HG03095 (cell line): Measurements from ENCODE around the gene TLX3.
"Not testable (repeated sequence)": the region's sequence is repeated elsewhere in the genome, so short reads cannot be mapped to it uniquely, and the experiment has no call there.

Source experiments
- ATAC-seq: cut with Tn5 transposase; IDR thresholded peaks from one replicate; pipeline ENCODE4 v1.9.1; 2021; ENCODE audit warnings: moderate library complexity; ENCODE audit not compliant: unreplicated experiment

TLX3 gene

DNA sequence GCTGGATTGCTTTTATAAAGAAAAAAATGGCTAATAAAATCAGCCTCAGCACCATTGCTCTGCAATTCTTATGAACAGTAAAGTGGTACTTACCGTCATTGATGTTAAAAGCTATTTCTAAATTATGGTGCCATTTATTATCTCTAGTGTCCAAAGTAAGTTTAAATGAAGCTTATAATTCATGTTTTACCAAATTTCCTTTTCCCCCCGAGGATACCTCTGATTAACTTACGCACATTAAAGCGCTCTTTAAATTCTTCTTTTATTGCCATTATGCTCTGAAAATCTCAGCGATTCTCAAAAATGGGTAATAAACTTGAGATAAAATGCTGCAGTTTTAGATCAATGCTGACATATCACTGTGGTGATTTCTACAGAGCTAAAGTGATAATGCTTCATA is 13.5 kb downstream of the TLX3 start:
- no peak for ATAC-seq

DNA sequence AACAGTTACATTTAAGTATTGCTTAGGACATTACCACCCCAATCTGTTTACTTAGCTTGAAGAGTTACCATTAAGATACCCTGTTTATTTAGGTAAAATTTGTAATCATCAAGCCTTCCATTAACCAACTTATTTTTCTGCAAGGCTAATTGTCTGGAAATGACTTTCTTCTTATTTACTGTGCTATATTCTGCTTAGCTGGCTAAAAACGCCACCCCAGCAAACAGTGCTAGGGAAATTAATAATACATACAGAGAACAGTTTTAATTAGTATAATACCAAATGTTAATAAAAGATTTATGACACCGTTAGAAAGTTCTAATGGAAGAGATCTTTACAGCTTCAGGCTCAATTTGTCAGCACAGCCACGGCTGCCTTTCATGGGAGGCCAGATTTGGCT is 14.0 kb downstream of the TLX3 start:
- no peak for ATAC-seq

DNA sequence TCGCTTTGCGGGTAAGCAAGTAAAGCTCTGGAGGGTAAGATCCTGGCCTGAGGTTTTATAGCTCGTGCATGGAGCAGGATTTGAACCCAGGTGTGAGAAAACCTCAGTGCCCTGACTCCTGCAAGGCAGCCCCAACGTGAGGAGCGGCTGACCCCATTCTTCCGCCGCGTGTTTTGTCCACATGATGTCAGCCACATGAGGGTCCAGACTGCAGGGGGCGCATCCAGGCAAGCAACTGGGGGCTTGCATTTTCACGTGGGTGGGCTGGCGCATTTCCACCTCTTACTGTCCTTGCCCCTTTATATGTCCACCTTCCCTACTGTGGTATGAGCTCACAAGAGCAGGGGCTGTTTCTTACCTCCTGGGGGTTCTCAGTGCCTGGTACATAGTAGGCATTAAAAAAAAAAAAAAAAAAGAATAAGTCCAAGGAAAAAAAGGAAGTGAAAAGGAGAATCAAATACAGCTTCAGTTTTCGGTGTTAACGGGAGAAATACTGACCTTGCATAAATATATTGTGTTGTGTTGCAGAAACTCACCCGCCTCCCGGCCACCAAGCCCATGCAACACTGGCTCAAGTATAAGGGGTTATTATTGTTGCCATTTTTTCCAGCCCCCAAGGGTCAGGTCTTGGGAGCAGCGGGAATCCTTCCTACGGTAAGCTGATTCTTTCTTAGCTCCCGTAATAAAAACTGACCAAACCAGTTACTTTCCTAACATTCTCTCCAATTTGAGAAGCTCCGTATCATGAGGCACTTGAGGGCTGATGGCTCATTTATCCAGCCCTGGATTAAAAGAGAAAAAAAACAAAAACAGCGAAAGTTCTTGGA is 15.0 kb downstream of the TLX3 start:
- no peak for ATAC-seq

DNA sequence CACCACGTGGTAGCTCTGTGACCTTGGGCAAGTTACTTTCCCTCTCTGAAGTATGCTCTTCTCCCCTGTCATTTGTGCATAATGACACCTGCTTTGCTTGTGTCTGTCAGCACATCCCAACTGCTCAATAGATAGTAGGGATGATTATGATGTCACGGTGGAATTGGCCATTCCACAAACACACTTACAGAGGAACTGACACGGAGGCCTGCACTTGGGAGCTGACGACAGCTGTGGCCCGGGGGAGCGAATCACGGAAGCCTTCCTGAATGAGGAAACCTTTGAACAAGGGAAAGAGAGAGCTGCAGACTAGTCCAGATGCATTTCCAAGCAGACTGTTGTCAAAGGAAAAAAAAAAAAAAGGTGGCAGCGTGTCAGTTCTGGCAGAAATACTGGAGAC is 21.0 kb downstream of the TLX3 start:
- ATAC-seq: no peak

DNA sequence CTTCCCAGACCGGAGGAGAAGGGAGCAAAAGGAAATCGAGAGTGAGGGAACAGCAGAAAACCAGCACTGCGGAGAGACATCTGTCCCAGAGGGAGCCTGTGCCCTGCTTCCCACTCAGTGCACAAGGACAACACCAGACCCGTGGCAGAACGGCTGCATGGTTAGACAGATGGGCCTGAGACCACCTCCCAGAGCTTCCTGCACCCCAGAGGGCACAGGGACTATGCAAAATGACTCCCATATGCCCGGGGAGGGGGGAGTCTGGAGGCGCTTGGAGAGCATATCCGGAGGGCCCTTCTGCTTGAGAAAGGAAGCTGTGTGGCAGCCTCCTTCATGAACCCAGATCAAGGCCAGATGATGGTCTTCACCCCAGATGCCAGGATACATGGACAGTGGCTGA is 26.6 kb downstream of the TLX3 start:
- no peak for ATAC-seq

DNA sequence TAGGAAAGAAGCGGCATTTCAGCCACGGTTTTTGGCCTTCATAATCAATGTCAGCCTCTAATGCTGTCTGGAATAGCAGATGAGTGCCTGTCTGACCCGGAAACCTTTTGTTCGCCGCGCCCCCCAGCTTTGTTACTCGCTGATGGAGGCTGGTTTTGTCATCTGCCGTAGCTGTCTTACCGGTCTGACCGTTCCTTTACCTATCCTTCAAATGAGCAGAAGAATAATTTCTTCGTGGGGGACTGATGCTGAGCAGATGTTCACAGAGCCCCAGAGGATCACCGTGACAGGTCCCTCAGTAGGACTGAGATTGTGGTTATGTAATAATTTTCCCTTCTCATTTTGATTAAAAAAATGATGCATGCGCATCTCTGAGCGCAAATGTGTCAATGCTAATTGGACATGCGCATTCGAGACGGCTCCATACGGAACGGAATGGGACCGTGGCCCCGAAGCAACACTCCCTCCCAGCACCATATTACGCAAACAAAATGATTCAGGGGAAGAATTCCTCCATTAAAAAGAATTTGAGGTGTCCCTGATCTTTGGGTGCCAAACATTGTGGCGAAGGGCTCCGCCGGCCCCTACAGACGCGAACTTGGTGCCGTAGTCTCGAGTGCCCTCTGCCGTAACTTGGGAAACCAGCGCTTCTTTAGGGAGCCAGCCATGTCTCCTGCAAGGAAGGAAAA is 27.6 kb downstream of the TLX3 start:
- no peak for ATAC-seq

DNA sequence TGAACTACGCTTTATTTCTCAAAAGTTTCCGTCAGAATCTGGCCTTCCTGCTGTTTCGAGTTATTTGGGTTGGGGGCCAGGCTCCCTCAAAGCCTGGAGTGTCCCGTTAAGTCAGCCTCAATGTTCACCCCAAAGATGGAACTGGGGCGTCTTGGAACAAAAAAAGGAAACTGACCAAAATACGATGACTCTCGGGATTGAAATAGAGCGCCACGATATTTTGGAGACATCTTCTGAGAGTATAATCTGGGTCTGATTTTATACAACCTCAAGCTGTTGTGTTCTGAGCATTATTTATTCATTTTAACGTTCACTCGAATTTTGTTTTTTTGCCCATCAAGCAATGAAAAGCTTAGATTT is 28.1 kb downstream of the TLX3 start:
- no peak for ATAC-seq

DNA sequence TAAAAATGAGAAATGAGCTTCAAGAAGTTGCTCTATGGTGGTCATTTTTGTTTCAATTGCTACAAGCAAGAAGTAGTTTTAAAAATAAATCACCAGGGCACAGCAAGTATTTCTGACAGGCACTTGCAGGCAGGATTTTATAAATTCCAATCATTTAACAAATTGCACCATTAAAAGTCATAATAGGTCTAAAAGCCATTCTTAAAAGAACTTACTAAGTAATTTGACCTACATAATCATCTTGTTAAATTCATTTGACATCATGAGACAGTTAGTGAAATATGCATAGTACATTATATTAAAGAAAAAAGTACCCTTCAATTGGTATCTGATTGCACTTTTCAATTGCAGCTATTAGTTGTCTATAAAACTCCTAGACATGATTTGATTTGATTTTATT is 31.0 kb downstream of the TLX3 start:
- ATAC-seq: no peak

DNA sequence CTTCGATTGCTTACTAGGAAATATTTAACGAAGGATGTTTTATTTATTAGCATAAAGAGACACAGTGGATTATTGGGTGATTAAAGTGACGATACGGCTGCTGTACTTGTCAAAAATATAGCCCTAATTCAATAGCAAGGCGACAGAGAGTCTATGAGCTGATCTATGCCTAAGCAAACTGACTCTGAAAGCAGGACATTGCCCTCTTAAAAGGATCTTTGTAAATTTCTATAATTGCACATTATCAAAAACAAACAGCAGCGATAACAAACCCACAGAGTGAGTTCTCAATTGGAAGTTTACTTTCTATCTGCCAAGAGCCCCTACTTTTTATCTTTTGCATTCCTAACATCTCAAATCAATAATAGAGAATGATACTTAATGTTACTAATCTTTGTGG is 31.4 kb downstream of the TLX3 start:
- ATAC-seq: no peak

DNA sequence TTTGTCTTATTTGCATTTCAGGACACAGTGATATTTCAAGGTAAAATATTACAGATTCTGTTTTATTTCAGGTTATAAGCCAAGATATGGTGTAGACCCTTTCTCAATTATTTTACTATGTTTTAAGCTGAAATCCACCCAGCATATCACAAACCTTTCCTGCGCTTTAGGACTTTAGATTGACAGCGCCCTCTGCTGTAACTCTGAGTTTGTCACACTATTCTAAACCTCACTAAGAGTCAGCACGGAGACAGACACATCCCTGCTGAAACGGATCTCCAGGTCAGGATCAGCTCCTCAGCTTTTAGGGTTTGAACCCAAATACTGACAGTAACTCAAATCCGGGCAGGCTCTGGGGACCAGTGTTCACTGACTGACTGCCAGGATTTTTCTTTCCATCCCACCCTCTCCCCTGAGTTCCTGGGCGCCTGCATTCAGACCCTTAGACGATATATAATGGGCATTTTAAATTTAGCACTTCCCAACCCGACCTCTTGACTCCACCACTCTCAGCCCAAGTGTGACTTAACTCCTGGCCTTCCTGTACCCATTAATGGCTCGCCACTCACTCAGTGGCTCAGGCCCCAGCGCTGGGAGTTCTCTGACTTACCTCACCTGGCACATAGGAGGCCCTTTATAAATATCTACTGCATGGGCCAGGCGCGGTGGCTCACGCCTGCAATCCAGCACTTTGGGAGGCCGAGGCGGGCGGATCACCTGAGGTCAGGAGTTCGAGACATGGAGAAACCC is 33.5 kb downstream of the TLX3 start:
- ATAC-seq: no peak

DNA sequence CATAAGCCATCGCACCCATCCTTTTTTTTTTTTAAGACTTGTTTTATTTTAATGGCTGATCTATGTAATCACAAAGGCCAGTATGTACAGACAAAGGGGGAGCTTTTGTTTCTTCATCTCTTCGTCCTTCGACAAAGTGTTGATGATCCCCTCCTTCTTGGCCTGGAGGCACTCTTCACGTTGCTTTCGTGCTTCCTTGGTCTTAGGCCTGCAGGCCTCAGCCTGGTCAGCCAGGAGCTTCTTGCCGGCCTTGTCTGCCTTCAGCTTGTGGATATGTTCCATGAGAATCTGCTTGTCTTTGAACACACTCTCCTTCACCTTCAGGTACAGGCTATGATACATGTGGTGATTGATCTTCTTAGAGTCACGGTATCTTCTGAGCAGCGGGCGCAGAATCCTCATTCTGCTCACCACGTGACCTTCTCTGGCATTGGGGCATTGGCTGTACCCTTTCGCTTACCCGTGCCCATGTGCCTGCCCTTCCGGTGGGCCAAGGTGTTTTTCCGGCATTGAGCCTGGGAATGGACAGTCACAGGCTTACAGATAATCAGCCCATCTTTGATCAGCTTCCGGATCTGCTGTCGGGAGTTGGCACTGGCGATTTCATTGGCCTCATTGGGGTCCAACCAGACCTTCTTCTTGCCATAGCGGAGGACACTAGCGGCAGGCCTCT is 36.0 kb downstream of the TLX3 start:
- no peak for ATAC-seq

DNA sequence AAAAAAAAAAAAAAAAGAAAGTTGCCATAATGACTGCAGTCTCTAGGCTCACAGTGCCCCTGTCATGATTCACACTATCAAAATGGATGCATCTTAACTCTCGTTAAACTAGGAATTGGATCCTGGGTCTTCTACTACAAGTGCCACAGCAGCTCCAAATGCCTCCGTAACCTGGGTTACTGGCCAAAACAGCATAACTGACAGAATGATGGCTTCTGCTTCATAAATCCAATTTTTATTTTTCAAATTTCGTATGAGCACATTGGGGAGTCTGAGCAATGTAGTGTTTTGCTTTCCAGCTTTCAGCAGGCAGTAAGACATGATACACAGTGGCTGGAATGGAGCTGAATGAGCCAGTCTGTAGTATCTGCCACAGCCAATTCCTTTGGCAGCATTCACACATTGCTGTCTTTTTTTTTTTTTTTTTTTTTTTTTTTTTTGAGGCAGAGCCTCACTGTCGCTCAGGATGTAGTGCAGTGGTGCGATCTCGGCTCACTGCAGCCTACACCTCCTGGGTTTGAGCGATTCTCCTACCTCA is 42.6 kb downstream of the TLX3 start:
- ATAC-seq: no peak

DNA sequence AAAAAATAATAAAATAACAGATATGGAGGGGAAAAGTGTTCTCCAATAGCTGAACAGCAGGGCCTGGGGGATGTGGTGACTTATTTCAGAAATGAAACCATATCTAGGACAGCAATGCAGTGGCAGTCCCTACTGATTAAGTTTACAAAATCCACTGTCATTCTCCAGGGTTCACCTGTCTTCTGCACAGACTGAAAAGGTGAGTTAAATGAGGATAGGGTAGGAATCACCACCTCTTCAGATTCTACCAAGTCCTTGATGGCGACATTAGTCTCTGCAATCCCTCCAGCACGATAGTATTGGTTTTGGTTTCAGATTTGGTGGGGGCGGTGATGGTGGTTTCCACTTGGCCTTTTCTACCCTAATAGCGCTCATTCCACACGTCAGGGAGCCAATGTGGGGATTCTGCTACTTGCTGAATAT is 46.3 kb downstream of the TLX3 start:
- peak; percentile 97 for ATAC-seq

DNA sequence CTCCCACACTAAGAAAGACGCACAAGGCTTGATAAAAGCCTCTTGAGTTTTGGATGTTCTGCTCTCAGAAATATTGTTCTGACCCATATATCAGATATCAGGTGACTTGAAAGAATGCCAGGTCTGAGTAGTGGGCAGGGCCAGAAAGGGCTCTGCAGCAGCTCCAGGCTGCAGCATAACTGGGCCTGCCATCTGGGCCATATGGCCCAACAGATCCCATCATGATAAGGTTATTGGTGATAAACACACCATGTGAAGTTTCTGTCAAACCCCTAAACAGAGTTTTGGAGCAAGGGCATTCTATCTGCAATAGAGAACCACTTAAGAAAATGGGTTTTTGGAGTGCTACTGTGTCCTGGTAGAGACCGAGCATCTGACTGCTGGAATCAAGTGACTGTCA is 48.8 kb downstream of the TLX3 start:
- no peak for ATAC-seq

DNA sequence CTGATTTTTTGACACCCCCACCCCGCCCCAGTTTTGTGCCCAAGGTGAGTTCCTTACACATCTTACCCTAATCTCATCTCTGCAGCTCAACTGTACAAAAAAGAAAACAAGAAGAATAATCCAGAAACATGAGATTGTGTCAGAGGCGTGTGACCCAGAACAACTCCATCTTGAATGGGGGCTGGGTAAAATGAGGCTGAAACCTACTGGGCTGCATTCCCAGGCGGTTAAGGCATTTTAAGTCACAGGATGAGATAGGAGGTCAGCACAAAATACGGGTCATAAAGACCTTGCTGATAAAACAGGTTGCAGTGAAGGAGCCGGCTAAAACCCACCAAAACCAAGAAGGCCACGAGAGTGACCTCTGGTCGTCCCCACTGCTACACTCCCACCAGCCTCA is 52.1 kb downstream of the TLX3 start:
- not testable (repeated sequence) for ATAC-seq
